GM12878 (cell line): Measurements from ENCODE around the gene SF3A1. TPM values are rescaled to one million over a fixed set of nuclear protein-coding genes. Genes with fewer than 3 reads are reported as not detected.

Experiments
- CHD1 ChIP-seq: IDR thresholded peaks from 2 replicates; pipeline ENCODE4 v1.6.1; 2012; ENCODE audit warnings: low read depth, low read length, improper control_type of control experiment
- E2F8 ChIP-seq: fragments of 450-650 bp; IDR thresholded peaks from 2 replicates; pipeline ENCODE4 v1.6.1; 2018; ENCODE audit warnings: mild to moderate bottlenecking, low read depth, moderate library complexity; ENCODE audit not compliant: partially characterized antibody
- E4F1 ChIP-seq: fragments of 450-650 bp; IDR thresholded peaks from 2 replicates; pipeline ENCODE4 v1.6.1; 2018; ENCODE audit warnings: borderline replicate concordance, mild to moderate bottlenecking; ENCODE audit not compliant: partially characterized antibody
- EED ChIP-seq: sonication (generic); IDR thresholded peaks from 2 replicates; pipeline ENCODE4 v1.6.1; 2016; ENCODE audit warnings: antibody characterized with exemption, low read depth
- EZH2 ChIP-seq: IDR thresholded peaks from 2 replicates; pipeline ENCODE4 v1.6.1; 2012; ENCODE audit warnings: low read depth, mild to moderate bottlenecking, control low read depth, inconsistent platforms, low read length, borderline replicate concordance; ENCODE audit not compliant: control insufficient read depth
- IKZF2 ChIP-seq, 2 experiments: fragments of 450-650 bp; IDR thresholded peaks; 2 replicates each; pipeline ENCODE4 v1.6.1; 2017; ENCODE audit warnings: mild to moderate bottlenecking in 2 of 2, moderate library complexity in 2 of 2
- MXI1 ChIP-seq: fragments of 150-350 bp; IDR thresholded peaks from 2 replicates; pipeline ENCODE4 v1.6.1; 2011; ENCODE audit warnings: low read depth, mild to moderate bottlenecking, inconsistent platforms, low read length, improper control_type of control experiment
- MYC ChIP-seq: IDR thresholded peaks from 2 replicates; pipeline ENCODE4 v1.6.1; 2011; ENCODE audit warnings: mild to moderate bottlenecking, low read length, moderate library complexity, inconsistent platforms; ENCODE audit not compliant: insufficient read depth, insufficient replicate concordance, insufficient read length, severe bottlenecking
- NFIC ChIP-seq: IDR thresholded peaks from 2 replicates; pipeline ENCODE4 v1.6.1; 2012; ENCODE audit warnings: low read depth, mild to moderate bottlenecking, inconsistent platforms, low read length, moderate library complexity
- NFXL1 ChIP-seq: fragments of 450-650 bp; IDR thresholded peaks from 2 replicates; pipeline ENCODE4 v1.6.1; 2017; ENCODE audit warnings: antibody characterized with exemption, mild to moderate bottlenecking, borderline replicate concordance
- PAX5 ChIP-seq: IDR thresholded peaks from 2 replicates; pipeline ENCODE4 v1.6.1; 2011; ENCODE audit warnings: low read depth, low read length, borderline replicate concordance
- POLR2AphosphoS2 ChIP-seq: IDR thresholded peaks from 2 replicates; pipeline ENCODE4 v1.6.1; 2011; ENCODE audit warnings: low read depth, mild to moderate bottlenecking, low read length, improper control_type of control experiment, moderate library complexity
- SMAD5 ChIP-seq: IDR thresholded peaks from 2 replicates; pipeline ENCODE4 v1.6.1; 2016; ENCODE audit warnings: antibody characterized with exemption, low read depth
- TARDBP ChIP-seq: IDR thresholded peaks from 2 replicates; pipeline ENCODE4 v1.6.1; 2016; ENCODE audit warnings: borderline replicate concordance
- ZBED1 ChIP-seq: IDR thresholded peaks from 2 replicates; pipeline ENCODE4 v1.6.1; 2016; ENCODE audit warnings: borderline replicate concordance
- ZNF384 ChIP-seq: IDR thresholded peaks from 2 replicates; pipeline ENCODE4 v1.6.1; 2012; ENCODE audit warnings: low read depth, mild to moderate bottlenecking, low read length, improper control_type of control experiment, borderline replicate concordance
- polyA plus RNA-seq, 11 experiments: library from polyadenylated mRNA; depleted of rRNA in 4 of 11; unstranded in 6 of 11; stranded (reverse) in 5 of 11; fragments of >200 nt; fragmentation: Nextera tagmentation in 4 of 11; fragmentation: Illumina TruSeq in 1 of 11; extraction: Ambion mirVana in 4 of 11; extraction: Trizol in 1 of 11; gene quantifications; 1 replicate in 1 of 11; 2 replicates in 10 of 11; pipeline versions ENCODE4 v1.2.1 to v1.2.3, GENCODE V29; 2011 to 2016; ENCODE audit warnings: inconsistent platforms in 2 of 11, missing spikeins in 2 of 11, low read depth in 1 of 11
- total RNA-seq, 4 experiments: library from RNA; depleted of rRNA in 3 of 4; stranded (reverse); fragments of >200 nt in 3 of 4; fragmentation: Illumina TruSeq in 1 of 4; extraction: Trizol in 1 of 4; gene quantifications; 2 replicates each; pipeline versions ENCODE4 v1.2.1 to v1.2.3, GENCODE V29; 2013 to 2021
- TF ChIP-seq, protein P1 (sequence below): fragments of 450-650 bp; IDR thresholded peaks from 2 replicates; pipeline ENCODE4 v1.6.1; 2017; ENCODE audit warnings: antibody characterized with exemption, mild to moderate bottlenecking, moderate library complexity
- TF ChIP-seq, protein P2 (sequence below): fragments of 450-650 bp; IDR thresholded peaks from 2 replicates; pipeline ENCODE4 v1.6.1; 2016; ENCODE audit warnings: mild to moderate bottlenecking
- TF ChIP-seq, protein P3 (sequence below): fragments of 450-650 bp; IDR thresholded peaks from 2 replicates; pipeline ENCODE4 v1.6.1; 2017; ENCODE audit warnings: mild to moderate bottlenecking

SF3A1 gene
- total and polyA plus RNA-seq, 10 of the 15 experiments (the other 5 are each of a cell fraction or from before 2014, with no cell fraction given): 10.4 to 239 (median 46.0) TPM

DNA sequence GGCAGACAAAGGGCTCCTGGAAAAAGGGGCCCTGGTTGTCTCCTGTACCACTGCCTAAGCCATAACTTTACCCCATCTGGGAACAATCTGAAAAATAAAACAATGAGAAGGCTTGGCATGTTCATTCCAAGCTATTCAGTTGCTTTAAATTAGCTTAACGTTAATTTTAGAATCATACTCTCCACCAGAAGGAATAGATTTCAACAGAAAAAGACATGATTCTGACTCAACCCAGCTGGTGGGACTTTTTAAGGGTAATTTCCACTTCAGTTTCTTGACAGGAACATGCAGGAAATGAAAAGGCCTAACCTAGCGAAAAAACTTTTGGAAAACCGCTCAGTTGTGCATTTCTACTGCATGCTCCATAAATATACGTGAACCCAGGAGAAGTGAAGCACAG lies 7.9 kb downstream of the SF3A1 start (continued):
- TF ChIP-seq MYC (no peak), NFIC (peak; percentile 44; the same call in 1 of the 2 replicates), CHD1 (no peak), E4F1 (no peak), POLR2AphosphoS2 (no peak), E2F8 (no peak), PAX5 (no peak), ZNF384 (no peak), IKZF2 (IDR thresholded peaks at IDR 0.05) (peak; percentile 50 to 63; a peak in 2 of 4 replicates), NFXL1 (no peak), SMAD5 (no peak), MXI1 (no peak), ZBED1 (no peak), TARDBP (no peak), EED (peak; percentile 36; the same call in 1 of the 2 replicates), EZH2 (no peak)
- TF ChIP-seq, protein P1, sequence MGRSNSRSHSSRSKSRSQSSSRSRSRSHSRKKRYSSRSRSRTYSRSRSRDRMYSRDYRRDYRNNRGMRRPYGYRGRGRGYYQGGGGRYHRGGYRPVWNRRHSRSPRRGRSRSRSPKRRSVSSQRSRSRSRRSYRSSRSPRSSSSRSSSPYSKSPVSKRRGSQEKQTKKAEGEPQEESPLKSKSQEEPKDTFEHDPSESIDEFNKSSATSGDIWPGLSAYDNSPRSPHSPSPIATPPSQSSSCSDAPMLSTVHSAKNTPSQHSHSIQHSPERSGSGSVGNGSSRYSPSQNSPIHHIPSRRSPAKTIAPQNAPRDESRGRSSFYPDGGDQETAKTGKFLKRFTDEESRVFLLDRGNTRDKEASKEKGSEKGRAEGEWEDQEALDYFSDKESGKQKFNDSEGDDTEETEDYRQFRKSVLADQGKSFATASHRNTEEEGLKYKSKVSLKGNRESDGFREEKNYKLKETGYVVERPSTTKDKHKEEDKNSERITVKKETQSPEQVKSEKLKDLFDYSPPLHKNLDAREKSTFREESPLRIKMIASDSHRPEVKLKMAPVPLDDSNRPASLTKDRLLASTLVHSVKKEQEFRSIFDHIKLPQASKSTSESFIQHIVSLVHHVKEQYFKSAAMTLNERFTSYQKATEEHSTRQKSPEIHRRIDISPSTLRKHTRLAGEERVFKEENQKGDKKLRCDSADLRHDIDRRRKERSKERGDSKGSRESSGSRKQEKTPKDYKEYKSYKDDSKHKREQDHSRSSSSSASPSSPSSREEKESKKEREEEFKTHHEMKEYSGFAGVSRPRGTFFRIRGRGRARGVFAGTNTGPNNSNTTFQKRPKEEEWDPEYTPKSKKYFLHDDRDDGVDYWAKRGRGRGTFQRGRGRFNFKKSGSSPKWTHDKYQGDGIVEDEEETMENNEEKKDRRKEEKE: no peak
- TF ChIP-seq, protein P2, sequence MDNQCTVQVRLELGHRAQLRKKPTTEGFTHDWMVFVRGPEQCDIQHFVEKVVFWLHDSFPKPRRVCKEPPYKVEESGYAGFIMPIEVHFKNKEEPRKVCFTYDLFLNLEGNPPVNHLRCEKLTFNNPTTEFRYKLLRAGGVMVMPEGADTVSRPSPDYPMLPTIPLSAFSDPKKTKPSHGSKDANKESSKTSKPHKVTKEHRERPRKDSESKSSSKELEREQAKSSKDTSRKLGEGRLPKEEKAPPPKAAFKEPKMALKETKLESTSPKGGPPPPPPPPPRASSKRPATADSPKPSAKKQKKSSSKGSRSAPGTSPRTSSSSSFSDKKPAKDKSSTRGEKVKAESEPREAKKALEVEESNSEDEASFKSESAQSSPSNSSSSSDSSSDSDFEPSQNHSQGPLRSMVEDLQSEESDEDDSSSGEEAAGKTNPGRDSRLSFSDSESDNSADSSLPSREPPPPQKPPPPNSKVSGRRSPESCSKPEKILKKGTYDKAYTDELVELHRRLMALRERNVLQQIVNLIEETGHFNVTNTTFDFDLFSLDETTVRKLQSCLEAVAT: no peak
- TF ChIP-seq, protein P3, sequence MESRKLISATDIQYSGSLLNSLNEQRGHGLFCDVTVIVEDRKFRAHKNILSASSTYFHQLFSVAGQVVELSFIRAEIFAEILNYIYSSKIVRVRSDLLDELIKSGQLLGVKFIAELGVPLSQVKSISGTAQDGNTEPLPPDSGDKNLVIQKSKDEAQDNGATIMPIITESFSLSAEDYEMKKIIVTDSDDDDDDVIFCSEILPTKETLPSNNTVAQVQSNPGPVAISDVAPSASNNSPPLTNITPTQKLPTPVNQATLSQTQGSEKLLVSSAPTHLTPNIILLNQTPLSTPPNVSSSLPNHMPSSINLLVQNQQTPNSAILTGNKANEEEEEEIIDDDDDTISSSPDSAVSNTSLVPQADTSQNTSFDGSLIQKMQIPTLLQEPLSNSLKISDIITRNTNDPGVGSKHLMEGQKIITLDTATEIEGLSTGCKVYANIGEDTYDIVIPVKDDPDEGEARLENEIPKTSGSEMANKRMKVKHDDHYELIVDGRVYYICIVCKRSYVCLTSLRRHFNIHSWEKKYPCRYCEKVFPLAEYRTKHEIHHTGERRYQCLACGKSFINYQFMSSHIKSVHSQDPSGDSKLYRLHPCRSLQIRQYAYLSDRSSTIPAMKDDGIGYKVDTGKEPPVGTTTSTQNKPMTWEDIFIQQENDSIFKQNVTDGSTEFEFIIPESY: no peak
